ENCODE measurements around the gene CDC42SE2. TPM values are rescaled to one million over a fixed set of nuclear protein-coding genes. Genes with fewer than 3 reads are reported as not detected.

The CDC42SE2 gene
- total RNA-seq, 1 donor from 2014 or later = 8.6 TPM

- no peak for DNase-seq (ENCODE audit: low spot score)
- intact Hi-C loops (cut with DNase I) = no loop called here
These were observed 142.2 kb downstream of the CDC42SE2 start for GRCh38 chr5:131406076-131406475.

GRCh38 chr5:131406975-131407638 lies 143.3 kb downstream of the CDC42SE2 start:
- no peak for DNase-seq (ENCODE audit: low spot score)
- intact Hi-C loops (cut with DNase I) = no loop called here

- intact Hi-C loops (cut with DNase I) = loop anchor here (10.0 kb wide), 1 partner anchor 1509 kb away; the partner anchor contains the start of gene CHSY3
- DNase-seq (ENCODE audit: low spot score) = no peak
These were observed 150.0 kb downstream of the CDC42SE2 start for GRCh38 chr5:131413605-131414559.

DNA sequence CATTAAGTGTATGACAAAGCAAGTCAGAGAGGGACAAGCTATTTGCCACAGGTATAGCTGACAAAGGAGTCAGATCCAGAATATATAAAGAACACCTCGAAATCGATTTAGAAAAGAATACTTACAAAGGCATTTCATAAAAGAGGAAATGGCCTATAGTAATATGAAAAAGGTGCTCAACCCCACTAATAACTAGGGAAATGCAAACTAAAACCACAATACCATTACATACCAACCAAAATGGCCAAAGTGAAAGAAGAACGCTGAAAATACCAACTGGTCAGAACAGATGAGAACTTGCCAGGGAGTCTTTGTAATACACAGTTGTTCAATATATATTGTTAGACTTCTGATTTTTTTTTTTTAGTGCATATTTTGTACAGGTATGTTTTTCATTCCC lies 152.9 kb downstream of the CDC42SE2 start:
- no peak for DNase-seq (ENCODE audit: low spot score)
- intact Hi-C loops (cut with DNase I) = loop anchor here (10.0 kb wide), 1 partner anchor 1512 kb away; the partner anchor contains the start of gene CHSY3

- DNase-seq (ENCODE audit: low spot score) = no peak
- intact Hi-C loops (cut with DNase I) = loop anchor here (10.0 kb wide), 1 partner anchor 1513 kb away; the partner anchor contains the start of gene CHSY3
These were observed 153.5 kb downstream of the CDC42SE2 start for GRCh38 chr5:131417240-131417869.

DNA sequence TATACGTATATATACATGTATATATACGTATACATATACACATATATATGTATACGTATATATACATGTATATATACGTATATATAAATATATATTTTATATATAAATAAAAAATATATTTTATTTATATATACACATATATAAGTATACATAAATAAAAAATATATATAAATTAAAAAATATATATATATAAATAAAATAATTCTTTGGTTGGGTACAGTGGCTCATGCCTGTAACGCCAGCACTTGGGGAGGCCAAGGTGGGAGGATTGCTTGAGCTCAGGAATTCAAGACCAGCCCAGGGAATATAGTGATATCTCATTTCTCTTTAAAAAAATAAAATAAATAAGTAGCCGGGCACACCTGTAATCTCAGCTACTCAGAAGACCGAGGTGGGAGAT lies 155.0 kb downstream of the CDC42SE2 start:
- intact Hi-C loops (cut with DNase I) = loop anchor here (10.0 kb wide), 1 partner anchor 1514 kb away; the partner anchor contains the start of gene CHSY3

DNA sequence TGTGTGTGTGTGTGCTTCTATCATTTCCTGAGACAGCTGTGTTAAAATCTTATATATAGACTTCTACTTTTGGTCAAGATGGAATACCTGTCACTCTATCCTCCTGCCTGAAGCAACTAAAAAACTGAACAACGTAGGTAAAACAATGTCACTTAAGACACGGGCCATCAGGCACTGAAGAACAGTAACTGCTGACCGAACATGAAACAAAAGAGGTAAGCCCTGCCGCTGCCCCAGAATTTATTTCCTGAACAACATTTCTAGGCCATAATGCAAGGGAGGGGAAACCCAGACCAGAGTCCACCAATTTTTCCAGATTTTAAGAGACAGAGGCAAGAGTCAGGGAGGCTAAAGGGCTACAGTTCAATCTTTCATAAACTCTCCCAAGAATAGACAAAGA lies 156.0 kb downstream of the CDC42SE2 start:
- intact Hi-C loops (cut with DNase I) = loop anchor here (10.0 kb wide), 1 partner anchor 1515 kb away; the partner anchor contains the start of gene CHSY3
- DNase-seq (ENCODE audit: low spot score) = no peak

More for the DNA sequence above, 155.0 kb downstream of the CDC42SE2 start:
- DNase-seq (ENCODE audit: low spot score) = no peak

- DNase-seq (ENCODE audit: low spot score) = no peak
- intact Hi-C loops (cut with DNase I) = no loop called here
These were observed 159.2 kb downstream of the CDC42SE2 start for GRCh38 chr5:131423056-131423455.

DNA sequence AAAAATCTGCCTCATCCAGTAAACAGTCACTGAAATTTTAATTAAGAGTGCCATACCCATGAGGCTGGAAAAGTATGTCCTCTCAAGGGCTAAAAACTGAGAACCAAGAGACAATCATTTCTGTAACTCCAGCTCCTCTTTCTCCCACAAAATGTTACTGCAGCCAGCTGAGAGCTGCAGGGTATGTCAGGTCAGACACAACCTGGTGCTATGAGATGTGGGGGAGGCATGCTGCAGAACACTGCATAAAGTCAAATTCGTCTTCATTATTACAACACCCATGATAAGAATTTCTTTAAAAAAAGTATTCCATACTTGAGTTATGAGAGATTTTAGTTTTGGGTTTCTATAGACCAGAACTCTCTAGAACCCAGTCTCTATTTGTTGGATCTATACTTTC lies 162.2 kb downstream of the CDC42SE2 start:
- intact Hi-C loops (cut with DNase I) = no loop called here
- DNase-seq (ENCODE audit: low spot score) = no peak

DNA sequence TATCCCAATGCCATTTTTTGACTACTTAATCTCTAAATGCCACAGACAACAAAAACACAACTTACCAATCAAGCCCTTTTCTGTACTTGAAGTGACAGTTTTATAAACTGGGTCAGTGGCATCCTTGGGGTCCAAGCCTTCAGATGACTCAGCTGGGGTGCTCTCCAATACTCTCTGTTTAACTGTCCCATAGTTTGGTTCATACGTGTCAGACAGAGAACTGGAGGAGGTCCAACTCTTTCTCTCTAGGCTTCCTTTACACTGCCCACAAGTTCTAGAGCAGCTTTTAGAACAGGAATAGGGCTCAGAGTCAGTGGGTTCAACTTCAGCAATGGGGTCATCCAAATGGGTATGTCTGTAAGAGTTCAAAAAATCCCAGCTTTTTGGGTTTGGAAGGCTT lies 166.9 kb downstream of the CDC42SE2 start:
- intact Hi-C loops (cut with DNase I) = no loop called here

DNA sequence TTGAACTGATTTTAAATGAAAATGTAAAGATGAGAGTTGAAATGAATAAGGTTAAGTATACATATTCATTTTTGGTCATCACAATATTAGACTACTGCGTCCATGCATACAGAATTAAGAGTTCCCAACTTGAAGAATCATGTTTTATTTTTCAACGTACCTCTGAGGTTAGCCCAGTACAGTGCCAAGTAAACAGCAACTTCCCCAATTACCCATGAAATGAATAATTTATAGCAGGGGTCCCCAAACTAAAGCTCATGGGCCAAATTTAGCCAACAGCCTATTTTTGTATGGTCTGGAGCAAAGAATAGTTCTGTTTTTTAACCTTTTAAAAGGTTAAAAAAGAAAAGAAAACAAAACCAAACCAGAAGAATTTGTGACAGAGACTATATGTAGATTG lies 167.9 kb downstream of the CDC42SE2 start:
- intact Hi-C loops (cut with DNase I) = no loop called here
- no peak for DNase-seq (ENCODE audit: low spot score)

More for the DNA sequence above, 166.9 kb downstream of the CDC42SE2 start:
- DNase-seq (ENCODE audit: low spot score) = no peak

GRCh38 chr5:131433109-131433508 lies 169.3 kb downstream of the CDC42SE2 start:
- DNase-seq (ENCODE audit: low spot score) = no peak
- intact Hi-C loops (cut with DNase I) = no loop called here

GRCh38 chr5:131436081-131436480 lies 172.2 kb downstream of the CDC42SE2 start:
- DNase-seq (ENCODE audit: low spot score) = no peak
- intact Hi-C loops (cut with DNase I) = no loop called here

GRCh38 chr5:131441184-131441583 lies 177.3 kb downstream of the CDC42SE2 start:
- no peak for DNase-seq (ENCODE audit: low spot score)
- intact Hi-C loops (cut with DNase I) = no loop called here

Other genes starting within 250 kb of the CDC42SE2 start
- 102 TPM for gene HINT1, start 98.8 kb upstream of the CDC42SE2 start, total RNA-seq
- 14.5 TPM for gene LYRM7, start 93.1 kb upstream of the CDC42SE2 start, total RNA-seq